ENCODE data around the gene ADGRF3.
"Not testable (repeated sequence)": the region's sequence is repeated elsewhere in the genome, so short reads cannot be mapped to it uniquely, and the experiment has no call there.

The ADGRF3 gene

GRCh38 chr2:26279886-26280285 lies 66.7 kb downstream of the ADGRF3 start:
- DNase-seq (ENCODE audit: low read depth in 2 of 2): no peak

- no peak for DNase-seq (ENCODE audit: low read depth in 2 of 2)
These were observed 69.9 kb downstream of the ADGRF3 start for GRCh38 chr2:26276484-26277227.

DNA sequence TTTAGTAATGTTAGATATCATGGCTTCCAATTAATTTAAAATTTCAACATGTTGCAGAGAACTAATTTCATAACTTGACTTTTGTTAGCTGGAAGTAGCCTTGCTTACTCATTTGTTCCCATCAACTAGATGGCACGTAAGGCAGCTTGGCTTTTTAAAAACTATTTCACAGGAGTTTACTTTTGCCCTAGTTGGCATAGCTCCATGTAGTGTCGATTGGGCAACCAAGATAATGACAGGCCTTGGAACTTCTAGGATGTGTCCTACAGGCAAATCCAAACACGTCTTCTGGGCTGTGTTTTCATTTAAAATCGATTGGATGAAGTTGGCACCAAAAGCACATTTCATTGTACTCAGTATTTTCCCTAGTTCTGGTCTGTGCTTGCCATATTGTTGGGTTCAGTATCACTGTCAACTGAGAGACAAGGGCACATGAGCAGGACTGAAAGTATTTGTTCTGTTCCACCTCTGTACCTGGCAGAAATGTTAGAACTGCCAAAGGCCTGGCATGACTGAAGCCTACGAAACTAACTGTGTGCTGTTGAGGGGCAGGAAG lies 72.5 kb downstream of the ADGRF3 start:
- DNase-seq (ENCODE audit: low read depth in 2 of 2): no peak

GRCh38 chr2:26273501-26273900 lies 73.1 kb downstream of the ADGRF3 start:
- no peak for DNase-seq (ENCODE audit: low read depth in 2 of 2)

DNA sequence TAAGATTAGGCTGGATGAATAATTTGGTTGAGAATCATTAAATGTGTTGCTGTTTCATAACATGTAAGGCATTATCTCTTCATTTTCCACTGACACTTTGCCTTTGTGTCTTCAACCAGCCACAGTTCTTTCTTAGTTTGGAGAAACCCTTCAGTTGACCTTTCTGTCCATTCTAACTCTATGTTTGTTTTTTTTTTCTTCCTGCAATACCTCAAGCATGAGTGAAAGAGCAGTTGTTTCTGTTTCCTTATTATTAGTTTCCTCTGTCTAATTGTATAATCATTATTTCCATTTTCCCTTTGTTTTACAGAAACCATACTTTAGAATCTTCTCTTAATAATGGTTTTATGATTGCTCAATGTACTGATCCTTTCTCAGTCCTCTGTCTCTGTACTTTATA lies 76.2 kb downstream of the ADGRF3 start:
- DNase-seq (ENCODE audit: low read depth in 2 of 2): no peak

GRCh38 chr2:26269571-26270158 lies 76.9 kb downstream of the ADGRF3 start:
- no peak for DNase-seq (ENCODE audit: low read depth in 2 of 2)

DNA sequence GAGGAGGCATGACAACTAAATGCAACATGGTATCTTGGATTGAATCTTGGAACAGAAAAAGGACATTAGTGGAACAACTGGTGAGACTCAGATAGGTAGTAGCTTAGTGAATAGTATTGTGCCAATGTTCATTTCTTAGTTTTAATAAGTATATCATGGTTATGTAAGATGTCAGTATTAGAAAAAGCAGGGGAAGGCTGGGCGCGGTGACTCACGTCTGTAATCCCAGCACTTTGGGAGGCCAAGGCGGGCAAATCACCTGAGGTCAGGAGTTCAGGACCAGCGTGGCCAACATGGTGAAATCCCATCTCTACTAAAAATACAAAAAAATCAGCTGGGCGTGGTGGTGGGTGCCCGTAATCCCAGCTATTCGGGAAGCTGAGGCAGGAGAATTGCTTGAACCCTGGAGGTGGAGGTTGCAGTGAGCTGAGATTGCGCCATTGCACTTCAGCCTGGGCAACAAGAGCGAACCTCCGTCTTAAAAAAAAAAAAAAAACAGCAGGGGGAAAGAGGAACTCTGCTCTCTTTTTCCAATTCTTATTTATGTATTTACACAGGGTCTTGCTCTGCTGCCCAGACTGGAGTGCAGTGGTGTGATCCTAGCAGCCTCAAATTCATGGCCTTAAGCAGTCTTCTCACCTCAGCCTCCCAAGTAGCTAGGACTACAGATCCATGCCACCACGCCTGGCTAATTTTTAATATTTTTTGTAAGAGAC lies 77.8 kb downstream of the ADGRF3 start:
- DNase-seq (ENCODE audit: low read depth in 2 of 2): not testable (repeated sequence)

DNA sequence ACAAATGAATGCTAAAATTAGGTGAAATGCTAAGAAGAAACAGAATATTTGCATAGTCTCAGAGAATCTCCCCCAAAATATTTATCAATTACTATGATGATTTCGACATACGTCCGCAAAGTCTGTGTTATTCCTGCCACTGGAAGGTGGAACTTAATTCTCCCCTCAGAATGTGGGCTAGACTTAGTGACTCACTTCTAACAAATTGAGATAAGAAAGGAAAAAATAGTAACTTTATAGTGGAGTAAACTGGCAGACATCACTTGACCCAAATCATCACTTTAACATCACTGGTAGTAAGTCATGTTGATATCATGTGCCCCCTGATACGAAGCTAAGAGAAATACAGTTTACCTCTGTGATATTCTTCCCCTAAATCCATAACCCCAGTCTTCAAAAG lies 78.4 kb downstream of the ADGRF3 start:
- no peak for DNase-seq (ENCODE audit: low read depth in 2 of 2)

- not testable (repeated sequence) for DNase-seq (ENCODE audit: low read depth in 2 of 2)
These were observed 87.8 kb downstream of the ADGRF3 start for GRCh38 chr2:26258836-26259235.
